ENCODE data around the gene AK9. TPM values are rescaled to one million over a fixed set of nuclear protein-coding genes. Genes with fewer than 3 reads are reported as not detected.

The AK9 gene
- total RNA-seq, 1 experiment from 2014 or later = 2.6 TPM

- no peak for DNase-seq (ENCODE audit: low spot score)
- intact Hi-C loops (cut with micrococcal nuclease; ENCODE audit: unreplicated experiment) = no loop called here
- Histone ChIP-seq H3K4me1 (ENCODE audit: insufficient read depth, low read length, poor library complexity, severe bottlenecking) (no peaks in the 10 kb centered on the region), H3K27ac (ENCODE audit: low read depth, low read length, poor library complexity, severe bottlenecking) (no peak overlapping the region), H3K27me3 (replicated peaks; ENCODE audit: insufficient read depth, low read depth, low read length, poor library complexity) (no peaks in the 10 kb centered on the region), H3K9me3 (ENCODE audit: low read depth, low read length, poor library complexity, severe bottlenecking) (no peaks in the 10 kb centered on the region), H3K4me3 (ENCODE audit: low read depth, low read length, poor library complexity, severe bottlenecking) (no peak overlapping the region), H3K36me3 (ENCODE audit: insufficient read depth, low read length, poor library complexity, severe bottlenecking) (peaks cover 60% of the 10 kb centered on the region)
- ChIA-PET POLR2A (ENCODE audit: low non-redundant PET) (no interaction called here), CTCF (no interaction called here)
- no peak for TF ChIP-seq EZH2 (IDR thresholded peaks at IDR 0.05; ENCODE audit: borderline replicate concordance, low read depth, low read length, poor library complexity, severe bottlenecking)
- no peak for TF ChIP-seq CTCF (conservative IDR thresholded peaks at IDR 0.05; ENCODE audit: low read depth, low read length)
- BruUV-seq (replicated peaks) = no TSS peak
These were observed 218.6 kb downstream of the AK9 start for GRCh38 chr6:109472132-109472995.

- Histone ChIP-seq H3K4me1 (ENCODE audit: insufficient read depth, low read length, poor library complexity, severe bottlenecking) (no peaks in the 10 kb centered on the region), H3K9me3 (ENCODE audit: low read depth, low read length, poor library complexity, severe bottlenecking) (no peaks in the 10 kb centered on the region), H3K27ac (ENCODE audit: low read depth, low read length, poor library complexity, severe bottlenecking) (no peak overlapping the region), H3K27me3 (replicated peaks; ENCODE audit: insufficient read depth, low read depth, low read length, poor library complexity) (no peaks in the 10 kb centered on the region), H3K36me3 (ENCODE audit: insufficient read depth, low read length, poor library complexity, severe bottlenecking) (peaks cover 68% of the 10 kb centered on the region), H3K4me3 (ENCODE audit: low read depth, low read length, poor library complexity, severe bottlenecking) (no peak overlapping the region)
- no TSS peak for BruUV-seq (replicated peaks)
- CTCF ChIA-PET = no interaction called here
- POLR2A ChIA-PET (ENCODE audit: low non-redundant PET) = no interaction called here
- DNase-seq (ENCODE audit: low spot score) = no peak
- no peak for TF ChIP-seq EZH2 (IDR thresholded peaks at IDR 0.05; ENCODE audit: borderline replicate concordance, low read depth, low read length, poor library complexity, severe bottlenecking)
- TF ChIP-seq CTCF (conservative IDR thresholded peaks at IDR 0.05; ENCODE audit: low read depth, low read length) = no peak
- intact Hi-C loops (cut with micrococcal nuclease; ENCODE audit: unreplicated experiment) = no loop called here
These were observed 219.7 kb downstream of the AK9 start for GRCh38 chr6:109471105-109471810.

GRCh38 chr6:109469591-109470189, 221.3 kb downstream of the AK9 start:
- H3K9me3 ChIP-seq (ENCODE audit: low read depth, low read length, poor library complexity, severe bottlenecking) = no peaks in the 10 kb centered on the region
- intact Hi-C loops (cut with micrococcal nuclease; ENCODE audit: unreplicated experiment) = no loop called here
- CTCF ChIA-PET = no interaction called here
- H3K36me3 ChIP-seq (ENCODE audit: insufficient read depth, low read length, poor library complexity, severe bottlenecking) = peaks cover 71% of the 10 kb centered on the region
- POLR2A ChIA-PET (ENCODE audit: low non-redundant PET) = no interaction called here
- DNase-seq (ENCODE audit: low spot score) = no peak
- no TSS peak for BruUV-seq (replicated peaks)
- no peaks in the 10 kb centered on the region for H3K4me1 ChIP-seq (ENCODE audit: insufficient read depth, low read length, poor library complexity, severe bottlenecking)
- no peaks in the 10 kb centered on the region for H3K27me3 ChIP-seq (replicated peaks; ENCODE audit: insufficient read depth, low read depth, low read length, poor library complexity)
- TF ChIP-seq CTCF (conservative IDR thresholded peaks at IDR 0.05; ENCODE audit: low read depth, low read length) = no peak
- no peak overlapping the region for H3K27ac ChIP-seq (ENCODE audit: low read depth, low read length, poor library complexity, severe bottlenecking)
- no peak overlapping the region for H3K4me3 ChIP-seq (ENCODE audit: low read depth, low read length, poor library complexity, severe bottlenecking)

All from A673 (cell line).